VCaP (cell line): ENCODE measurements around the gene UBAP2.
"Not testable (repeated sequence)": the region's sequence is repeated elsewhere in the genome, so short reads cannot be mapped to it uniquely, and the experiment has no call there.

ENCODE experiments used
- H3K27ac ChIP-seq: fragments of 450-650 bp; 2 replicates; pipeline ENCODE4 v1.5.1; 2017
- TF ChIP-seq, protein P1 (sequence below): fragments of 450-650 bp; conservative IDR thresholded peaks from 2 replicates; pipeline ENCODE4 v1.5.1; 2017; ENCODE audit warnings: mild to moderate bottlenecking, moderate library complexity

Gene UBAP2

GRCh38 chr9:33995449-33995848 is 53.2 kb downstream of the UBAP2 start:
- TF ChIP-seq, protein P1, sequence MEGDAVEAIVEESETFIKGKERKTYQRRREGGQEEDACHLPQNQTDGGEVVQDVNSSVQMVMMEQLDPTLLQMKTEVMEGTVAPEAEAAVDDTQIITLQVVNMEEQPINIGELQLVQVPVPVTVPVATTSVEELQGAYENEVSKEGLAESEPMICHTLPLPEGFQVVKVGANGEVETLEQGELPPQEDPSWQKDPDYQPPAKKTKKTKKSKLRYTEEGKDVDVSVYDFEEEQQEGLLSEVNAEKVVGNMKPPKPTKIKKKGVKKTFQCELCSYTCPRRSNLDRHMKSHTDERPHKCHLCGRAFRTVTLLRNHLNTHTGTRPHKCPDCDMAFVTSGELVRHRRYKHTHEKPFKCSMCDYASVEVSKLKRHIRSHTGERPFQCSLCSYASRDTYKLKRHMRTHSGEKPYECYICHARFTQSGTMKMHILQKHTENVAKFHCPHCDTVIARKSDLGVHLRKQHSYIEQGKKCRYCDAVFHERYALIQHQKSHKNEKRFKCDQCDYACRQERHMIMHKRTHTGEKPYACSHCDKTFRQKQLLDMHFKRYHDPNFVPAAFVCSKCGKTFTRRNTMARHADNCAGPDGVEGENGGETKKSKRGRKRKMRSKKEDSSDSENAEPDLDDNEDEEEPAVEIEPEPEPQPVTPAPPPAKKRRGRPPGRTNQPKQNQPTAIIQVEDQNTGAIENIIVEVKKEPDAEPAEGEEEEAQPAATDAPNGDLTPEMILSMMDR: no peak
- no peak overlapping the region for H3K27ac ChIP-seq

GRCh38 chr9:33993104-33993503 is 55.6 kb downstream of the UBAP2 start:
- TF ChIP-seq, protein P1: no peak
- H3K27ac ChIP-seq: peak overlapping the region; percentile 56

DNA sequence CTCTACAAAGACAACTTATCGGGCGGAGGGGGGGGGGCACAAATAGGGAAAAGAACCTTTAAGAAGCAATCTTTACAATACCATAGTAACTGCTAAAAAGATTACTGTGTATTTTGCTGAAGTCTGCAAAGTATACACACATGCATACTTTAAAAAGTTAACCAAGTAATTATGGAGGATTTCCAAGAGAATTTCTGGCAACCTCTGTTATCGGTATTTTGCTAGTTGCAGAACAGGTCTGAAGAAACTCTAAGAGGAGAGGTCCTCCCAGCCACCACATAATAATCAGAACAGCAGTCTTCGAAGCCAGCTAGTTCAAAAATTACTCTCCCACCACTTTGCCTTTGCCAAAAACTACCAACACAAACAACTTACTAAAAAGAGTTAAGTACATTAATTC is 56.1 kb downstream of the UBAP2 start:
- TF ChIP-seq, protein P1: no peak

GRCh38 chr9:33988219-33988890 is 60.3 kb downstream of the UBAP2 start:
- H3K27ac ChIP-seq: no peak overlapping the region
- TF ChIP-seq, protein P1: no peak

More for the DNA sequence above, 56.1 kb downstream of the UBAP2 start:
- peak overlapping the region; percentile 56 for H3K27ac ChIP-seq

GRCh38 chr9:33976414-33976813 is 72.3 kb downstream of the UBAP2 start:
- TF ChIP-seq, protein P1: no peak
- H3K27ac ChIP-seq: no peak overlapping the region

GRCh38 chr9:33972698-33973097 is 76.0 kb downstream of the UBAP2 start:
- TF ChIP-seq, protein P1: no peak
- H3K27ac ChIP-seq: peak overlapping the region; percentile 44

GRCh38 chr9:33964086-33964768 is 84.5 kb downstream of the UBAP2 start:
- no peak overlapping the region for H3K27ac ChIP-seq
- TF ChIP-seq, protein P1: no peak

GRCh38 chr9:33962468-33962867 is 86.2 kb downstream of the UBAP2 start:
- H3K27ac ChIP-seq: not testable (repeated sequence)
